Fibroblast of villous mesenchyme (primary cell): ENCODE data around the gene AHDC1. TPM values are rescaled to one million over a fixed set of nuclear protein-coding genes. Genes with fewer than 3 reads are reported as not detected.
"Not testable (repeated sequence)": the region's sequence is repeated elsewhere in the genome, so short reads cannot be mapped to it uniquely, and the experiment has no call there.

Experiments
- DNase-seq: peaks from one replicate; pipeline ENCODE4 v3.0.0-alpha.2; 2010; ENCODE audit warnings: low read depth
- H3K4me3 ChIP-seq: 2 replicates; pipeline ENCODE4 v1.5.1; 2011; ENCODE audit warnings: low read depth, mild to moderate bottlenecking, low read length
- CTCF ChIP-seq: IDR thresholded peaks from 2 replicates; pipeline ENCODE4 v1.5.1; 2012; ENCODE audit warnings: low read depth, mild to moderate bottlenecking, low read length; ENCODE audit not compliant: insufficient read depth
- total RNA-seq: library from RNA; depleted of rRNA; stranded (reverse); fragments of >200 nt; gene quantifications from 2 replicates; pipeline ENCODE4 v1.2.3, GENCODE V29; 2012

The AHDC1 gene
- total RNA-seq, 1 donor, result 22.5 TPM

GRCh38 chr1:27624467-27625178, 20.7 kb upstream of the AHDC1 start:
- no peak for DNase-seq
- no peak for TF ChIP-seq CTCF
- no peak overlapping the region for H3K4me3 ChIP-seq

GRCh38 chr1:27623327-27624212, 19.6 kb upstream of the AHDC1 start:
- no peak overlapping the region for H3K4me3 ChIP-seq
- TF ChIP-seq CTCF, result no peak
- no peak for DNase-seq

GRCh38 chr1:27622828-27623227, 18.9 kb upstream of the AHDC1 start:
- no peak overlapping the region for H3K4me3 ChIP-seq
- DNase-seq, result no peak
- TF ChIP-seq CTCF, result no peak

GRCh38 chr1:27621051-27621920, 17.3 kb upstream of the AHDC1 start:
- no peak for TF ChIP-seq CTCF
- DNase-seq, result peak; percentile 33
- no peak overlapping the region for H3K4me3 ChIP-seq

GRCh38 chr1:27619782-27620438, 16.0 kb upstream of the AHDC1 start:
- DNase-seq, H3K4me3 ChIP-seq: not testable (repeated sequence)

GRCh38 chr1:27618341-27619082, 14.6 kb upstream of the AHDC1 start:
- DNase-seq, result no peak
- no peak overlapping the region for H3K4me3 ChIP-seq
- no peak for TF ChIP-seq CTCF
